Hematopoietic multipotent progenitor cell treated with erythropoietin and hydrocortisone succinate and interleukin-3 and kit ligand, for 4 days (in vitro differentiated cells): ENCODE measurements around the gene SIGLEC1.

Experiments
- DNase-seq: peaks from one replicate; pipeline ENCODE4 v3.0.0-alpha.2; 2015

Gene SIGLEC1

DNA sequence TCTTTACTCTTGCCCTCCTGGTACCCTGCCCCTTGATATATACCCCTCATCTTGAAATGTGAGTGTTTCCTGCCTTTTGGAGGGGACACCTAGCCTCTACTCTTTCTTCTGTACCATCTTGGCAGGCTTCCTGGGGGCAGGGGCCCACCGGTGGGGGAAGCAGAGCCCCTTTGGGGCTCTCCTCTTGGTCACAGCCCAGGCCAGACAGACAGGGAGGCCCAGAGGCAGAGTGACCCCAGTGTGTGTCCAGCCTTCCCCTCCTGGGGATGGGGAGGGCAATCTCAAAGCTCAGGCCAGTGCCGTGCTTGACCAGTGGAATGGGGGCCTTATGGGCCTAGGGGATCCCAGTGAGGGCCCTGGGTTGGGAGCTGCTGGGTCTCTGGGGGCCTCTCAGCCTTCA lies 34.2 kb downstream of the SIGLEC1 start:
- no peak for DNase-seq

- no peak for DNase-seq
Measured at GRCh38 chr20:3677733-3678132, 34.7 kb downstream of the SIGLEC1 start.

DNA sequence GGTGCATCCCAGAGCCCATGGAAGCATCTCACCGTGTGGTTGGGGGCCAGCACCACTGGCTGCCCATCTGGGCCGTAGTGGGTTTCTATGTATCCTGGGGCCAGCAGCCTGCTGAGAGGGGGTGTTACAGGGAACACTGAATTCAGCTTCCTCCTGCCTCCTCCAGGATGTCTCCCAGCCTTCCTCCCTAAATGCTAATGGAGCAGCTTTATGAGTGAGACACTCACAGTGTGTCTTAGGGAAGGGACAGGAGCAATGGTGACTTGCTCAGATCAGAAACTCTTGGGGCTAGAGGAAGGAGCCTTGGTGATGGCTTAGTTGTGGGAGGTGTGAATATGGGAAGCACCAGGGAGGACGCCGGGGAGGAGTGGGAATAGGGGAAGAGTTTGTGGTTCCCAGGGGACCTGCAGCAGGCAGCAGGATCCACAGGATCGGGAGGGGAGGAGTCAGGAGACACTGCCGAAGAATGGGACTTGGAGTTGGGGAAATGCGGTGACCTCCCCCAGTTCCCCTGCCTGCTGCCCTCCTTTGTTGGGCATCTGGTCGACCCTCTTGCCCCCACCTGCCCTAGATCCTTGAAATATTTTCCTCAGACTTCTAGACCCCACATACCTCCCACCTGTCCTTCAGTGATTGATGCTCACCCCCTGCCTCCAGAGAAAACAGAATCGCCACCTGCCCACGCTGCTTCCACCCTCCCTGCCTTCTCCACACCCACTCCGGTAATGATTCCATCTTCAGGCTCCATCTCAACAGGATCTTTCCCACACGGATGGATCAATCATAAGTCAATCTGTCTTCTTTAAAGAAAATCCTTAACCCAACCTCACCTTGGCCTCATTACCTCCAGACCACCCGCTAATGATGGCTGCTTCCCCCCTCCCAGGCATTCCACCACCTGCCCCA lies 37.2 kb downstream of the SIGLEC1 start:
- DNase-seq, result no peak

DNA sequence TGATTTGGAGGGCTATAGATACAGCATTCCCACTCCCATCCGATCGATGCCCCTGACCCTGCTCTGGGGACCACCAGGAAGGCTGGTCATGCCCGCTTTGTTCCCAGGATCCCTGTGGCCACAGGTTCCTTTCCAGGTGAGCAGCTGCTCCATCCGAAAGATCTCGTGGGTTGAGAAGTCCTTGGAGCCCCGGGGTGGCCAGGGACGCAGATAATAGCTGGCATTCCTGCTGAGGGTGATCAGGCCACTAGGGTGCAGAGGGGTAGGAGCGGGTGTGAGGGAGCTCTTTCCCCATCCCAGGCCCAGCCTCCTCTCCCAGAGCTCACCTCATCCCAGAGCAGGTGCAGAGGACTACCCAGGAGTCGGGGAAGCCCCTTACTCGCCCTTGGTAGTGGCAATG lies 38.0 kb downstream of the SIGLEC1 start:
- DNase-seq, result no peak

GRCh38 chr20:3673221-3674070 lies 39.0 kb downstream of the SIGLEC1 start:
- DNase-seq, result no peak

DNA sequence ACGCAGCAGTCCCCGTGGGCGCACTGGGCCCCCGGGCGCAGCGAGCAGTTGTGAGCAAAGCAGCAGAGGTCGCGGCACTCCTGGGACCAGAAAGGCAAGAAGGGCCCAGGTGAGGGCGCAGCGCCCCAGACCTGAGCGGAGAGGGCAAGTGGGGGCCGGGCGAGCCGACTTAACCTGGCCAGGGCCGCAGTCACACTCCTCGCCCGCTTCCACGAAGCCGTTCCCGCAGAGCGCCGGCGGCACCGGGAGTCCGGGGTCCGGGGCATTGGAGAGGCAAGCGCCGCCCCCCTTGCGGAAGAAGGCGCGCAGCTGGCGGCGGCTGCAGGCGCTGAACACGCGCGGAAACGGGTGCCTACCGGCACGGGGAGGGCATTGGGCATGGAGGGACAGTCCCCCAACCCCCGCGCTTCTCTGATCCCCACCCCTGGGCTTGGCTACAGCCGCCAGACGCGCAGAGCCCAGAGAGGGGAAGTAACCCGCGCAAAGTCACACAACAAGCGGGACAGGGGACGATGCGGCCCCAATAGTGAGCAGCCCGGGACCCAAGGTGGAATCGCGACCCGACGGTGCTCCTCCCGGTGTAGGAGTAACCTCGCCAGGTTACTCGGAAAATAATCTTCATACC lies 39.7 kb downstream of the SIGLEC1 start:
- peak; percentile 35 for DNase-seq

DNA sequence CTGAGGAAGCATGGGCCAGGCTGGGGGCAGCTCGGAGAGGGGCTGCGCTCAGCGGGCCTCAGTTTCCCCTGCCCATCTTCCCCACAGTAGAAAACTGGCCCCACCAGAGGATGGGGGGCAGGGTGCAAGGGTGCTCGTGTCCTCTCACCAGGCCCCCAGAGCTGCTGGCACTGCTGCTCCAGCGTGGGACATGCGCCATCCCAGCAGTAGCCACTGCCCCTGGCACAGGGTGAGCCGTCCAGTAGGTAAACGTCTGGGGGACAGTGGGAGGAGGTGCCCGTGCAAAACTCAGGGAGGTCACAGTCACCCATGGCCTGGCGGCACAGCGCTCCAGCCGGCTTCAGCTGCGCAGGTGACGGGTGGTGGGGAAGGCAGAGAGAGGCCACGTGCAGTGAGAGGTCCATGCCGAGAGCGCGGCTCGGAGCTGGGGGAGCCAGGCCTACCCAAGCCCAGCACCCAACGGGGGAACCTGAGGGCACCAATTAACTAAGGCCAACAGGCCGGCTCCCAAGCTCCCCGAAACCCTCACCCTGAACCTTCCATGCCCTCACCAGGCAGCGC lies 40.3 kb downstream of the SIGLEC1 start:
- DNase-seq, result no peak

DNA sequence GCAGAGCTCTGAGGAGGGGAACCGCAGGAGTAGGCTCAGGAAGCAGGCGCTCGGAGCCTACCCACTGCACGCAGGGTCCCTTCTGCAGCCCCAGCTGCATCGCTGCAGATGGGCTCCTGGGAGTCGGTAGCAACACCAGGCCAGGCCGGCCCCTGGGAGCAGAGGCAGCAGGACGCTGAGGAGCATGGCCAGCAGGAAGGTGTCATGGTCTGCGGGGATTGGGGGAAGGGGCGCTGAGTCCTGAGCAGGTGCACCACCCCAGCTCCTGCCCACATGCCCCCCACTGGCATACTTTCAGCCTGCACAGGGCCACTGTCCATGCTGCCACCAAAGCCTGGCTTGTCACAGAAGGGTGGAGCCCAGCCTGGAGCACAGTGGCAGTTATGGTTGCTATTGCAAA lies 41.5 kb downstream of the SIGLEC1 start:
- no peak for DNase-seq

DNA sequence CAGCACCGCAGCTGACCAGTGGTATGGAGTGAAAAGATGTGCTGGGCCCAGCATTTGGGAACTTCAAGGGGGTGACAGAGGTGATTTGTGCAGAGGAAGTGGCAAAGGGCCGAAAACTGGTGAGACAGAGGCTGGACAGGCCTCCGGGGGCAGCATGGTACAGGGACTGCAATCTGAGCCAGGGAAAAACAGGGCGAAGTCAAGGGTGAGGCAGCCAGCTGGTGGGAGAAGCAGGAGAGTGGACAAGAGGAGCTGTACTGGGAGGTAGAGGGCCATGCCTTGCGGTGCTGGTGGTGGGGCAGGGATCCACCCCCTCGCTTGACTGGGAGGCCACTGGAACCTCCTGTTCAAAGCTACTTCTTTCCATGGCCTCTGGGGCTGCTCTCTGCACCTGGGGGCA lies 41.9 kb downstream of the SIGLEC1 start:
- peak; percentile 30 for DNase-seq

- DNase-seq, result no peak
Measured at GRCh38 chr20:3669710-3670367, 42.6 kb downstream of the SIGLEC1 start.

- DNase-seq, result no peak
Measured at GRCh38 chr20:3667434-3668037, 44.9 kb downstream of the SIGLEC1 start.

GRCh38 chr20:3663858-3664257 lies 48.5 kb downstream of the SIGLEC1 start:
- no peak for DNase-seq

DNA sequence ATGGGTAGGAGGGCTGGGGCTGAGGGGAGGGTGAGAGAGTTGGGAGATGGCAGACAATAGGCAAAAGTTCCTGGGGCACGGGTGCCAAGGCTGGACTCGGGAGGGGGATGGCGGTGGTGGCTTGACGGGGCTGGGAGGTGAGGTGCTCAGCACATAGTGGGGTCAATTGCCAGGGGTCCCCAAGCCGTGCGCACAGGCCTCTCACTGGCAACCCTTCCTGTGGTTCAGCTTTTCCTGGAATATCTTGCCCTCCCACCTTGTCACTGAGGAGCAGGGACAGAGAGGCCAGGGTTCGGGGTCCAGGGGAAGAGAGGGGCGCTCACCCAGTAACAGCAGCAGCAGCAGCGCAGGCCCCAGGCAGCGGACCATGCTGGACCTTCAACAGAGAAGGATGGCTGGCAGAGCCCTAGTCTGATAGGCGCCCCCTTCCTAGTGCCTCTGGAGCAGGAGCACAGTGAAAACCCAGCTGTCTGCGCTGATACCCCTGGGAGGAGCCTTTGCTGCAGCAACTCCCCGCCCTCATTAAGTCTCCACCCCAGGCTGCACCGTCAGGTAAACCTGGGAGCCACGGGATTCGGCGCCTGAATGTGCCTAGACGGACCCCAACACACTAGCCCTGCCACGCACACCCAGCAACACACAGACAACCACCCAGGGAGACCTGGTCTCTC lies 49.2 kb downstream of the SIGLEC1 start, which contains the start of gene GFRA4:
Gene GFRA4, minus strand, starts transcription at position 369 of the 671 bp plus-strand sequence. Its CDS starts 0 bp downstream, at position 369.
- no peak for DNase-seq
